ENCODE results near the gene WNK2.

The WNK2 gene

DNA sequence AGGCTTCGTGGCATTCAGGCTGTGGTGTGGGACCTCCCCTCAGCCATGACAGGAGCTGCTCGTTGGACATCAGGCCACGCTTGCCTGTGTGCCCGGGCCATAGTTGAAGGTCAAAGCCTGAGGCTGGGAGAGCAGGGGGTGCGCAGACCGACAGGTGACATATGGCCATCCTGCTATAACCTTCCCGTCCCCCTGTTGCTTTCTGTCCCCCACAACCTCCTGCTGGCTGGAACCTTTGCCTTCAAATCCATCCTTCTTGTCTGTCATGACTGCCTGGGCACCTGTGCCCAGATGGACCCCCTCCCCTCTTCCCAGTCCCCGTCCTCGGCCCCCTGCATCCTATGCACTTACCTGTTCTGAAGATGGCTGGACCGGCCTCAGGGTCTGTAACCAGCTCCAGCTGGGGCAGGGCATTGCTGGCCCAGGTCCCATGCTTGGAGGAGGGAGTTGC, 83.2 kb downstream of the WNK2 start:
- no peak for DNase-seq (ENCODE audit: low spot score)

- DNase-seq (ENCODE audit: low spot score): no peak
These were observed 84.0 kb downstream of the WNK2 start for GRCh38 chr9:93267681-93268505.

DNA sequence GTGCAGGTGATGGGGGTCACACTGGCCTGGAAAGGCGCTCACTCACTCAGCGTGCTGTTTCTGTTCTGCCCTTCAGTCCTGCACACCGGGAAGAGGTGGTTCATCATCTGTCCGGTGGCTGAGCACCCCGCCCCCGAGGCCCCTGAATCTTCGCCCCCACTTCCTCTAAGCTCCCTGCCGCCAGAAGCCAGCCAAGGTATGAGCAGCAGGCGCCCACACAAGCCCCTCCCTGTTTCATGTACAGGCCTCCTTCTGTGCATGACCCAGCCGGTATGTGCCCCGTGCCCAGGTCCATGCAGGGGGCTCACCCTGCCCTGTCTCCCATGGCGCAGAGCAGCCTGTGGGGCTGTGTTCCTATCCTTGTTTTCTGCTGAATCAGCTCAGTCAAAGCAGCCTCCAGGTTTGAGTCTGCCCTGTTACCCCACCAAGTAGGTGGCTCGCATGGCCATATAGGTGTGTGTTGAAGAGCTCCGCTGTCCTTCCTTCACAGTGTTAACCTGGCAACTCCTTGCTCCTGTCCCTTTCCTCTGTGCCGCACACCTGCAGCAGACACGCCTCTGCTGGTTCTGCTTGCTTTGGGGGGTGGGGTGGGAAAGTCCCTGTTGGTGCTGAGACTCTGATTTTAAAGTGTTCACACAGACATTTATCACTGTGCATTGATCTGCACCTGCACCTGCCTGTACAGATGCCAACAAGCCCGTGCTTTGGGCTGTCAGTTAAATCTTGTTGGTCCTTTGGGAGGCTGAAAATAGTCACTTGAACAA, 84.8 kb downstream of the WNK2 start:
- DNase-seq (ENCODE audit: low spot score): no peak

DNA sequence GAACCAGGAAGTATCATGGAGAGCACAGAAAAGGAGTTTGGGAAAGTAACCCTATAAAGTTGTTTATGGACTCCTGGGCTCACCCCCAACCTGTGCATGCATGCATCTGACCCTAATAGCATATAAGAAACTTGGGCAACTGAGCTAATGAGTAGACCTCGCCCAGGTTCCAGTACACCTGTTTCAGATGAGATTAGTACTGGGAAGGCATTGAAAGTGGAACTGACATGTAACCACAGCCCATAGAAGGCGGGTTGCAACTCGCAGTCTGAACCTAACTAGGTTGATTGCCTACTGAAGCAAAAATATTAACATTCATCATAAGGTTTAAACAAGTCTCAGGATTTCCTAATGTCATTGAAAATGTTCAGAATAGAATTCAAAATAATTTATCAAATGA, 87.0 kb downstream of the WNK2 start:
- no peak for DNase-seq (ENCODE audit: low spot score)

- DNase-seq (ENCODE audit: low spot score): no peak
These were observed 93.0 kb downstream of the WNK2 start for GRCh38 chr9:93276973-93277372.

- no peak for DNase-seq (ENCODE audit: low spot score)
These were observed 94.2 kb downstream of the WNK2 start for GRCh38 chr9:93278144-93278543.

GRCh38 chr9:93280661-93281259, 96.8 kb downstream of the WNK2 start:
- DNase-seq (ENCODE audit: low spot score): no peak

DNA sequence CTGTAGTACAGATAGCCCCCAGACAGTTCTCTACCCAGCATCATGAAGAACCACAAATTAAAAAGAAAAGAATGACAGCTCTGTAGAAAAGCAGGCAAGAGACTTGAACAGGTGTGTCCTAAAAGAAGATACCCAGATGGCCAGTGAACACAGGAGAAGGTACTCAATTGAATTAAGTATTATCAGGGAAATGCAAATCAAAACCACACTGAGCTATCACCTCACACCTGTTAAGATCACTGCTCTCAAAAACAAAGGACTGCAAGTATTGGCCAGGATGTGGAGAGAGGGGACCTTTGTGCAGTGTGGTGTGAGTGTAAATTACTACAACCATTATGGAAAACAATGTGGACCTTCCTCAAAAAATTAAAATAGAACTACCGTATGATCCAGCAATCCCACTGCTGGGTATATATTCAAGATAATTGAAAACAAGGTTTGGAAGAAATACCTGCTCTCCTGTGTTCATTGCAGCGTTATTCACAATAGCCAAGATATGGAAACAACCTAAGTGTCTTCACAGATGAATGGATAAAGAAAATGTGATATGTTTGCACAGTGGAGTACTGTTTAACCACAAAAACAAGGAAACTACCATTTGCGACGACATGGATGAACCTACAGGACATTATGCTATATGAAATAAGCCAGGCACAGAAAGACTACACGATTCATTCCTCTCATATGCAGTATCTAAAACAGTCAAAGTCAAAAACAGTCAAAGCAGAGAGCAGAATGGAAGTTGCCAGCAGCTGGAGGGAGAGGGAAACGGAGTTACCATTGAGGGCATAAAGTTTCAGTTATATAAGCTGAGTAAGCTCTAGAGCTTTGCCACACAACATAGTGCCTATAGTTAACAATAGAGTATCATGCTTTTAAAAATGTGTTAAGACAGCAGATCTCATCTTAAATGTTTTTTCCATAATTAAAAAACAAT, 102.6 kb downstream of the WNK2 start:
- DNase-seq (ENCODE audit: low spot score): no peak

DNA sequence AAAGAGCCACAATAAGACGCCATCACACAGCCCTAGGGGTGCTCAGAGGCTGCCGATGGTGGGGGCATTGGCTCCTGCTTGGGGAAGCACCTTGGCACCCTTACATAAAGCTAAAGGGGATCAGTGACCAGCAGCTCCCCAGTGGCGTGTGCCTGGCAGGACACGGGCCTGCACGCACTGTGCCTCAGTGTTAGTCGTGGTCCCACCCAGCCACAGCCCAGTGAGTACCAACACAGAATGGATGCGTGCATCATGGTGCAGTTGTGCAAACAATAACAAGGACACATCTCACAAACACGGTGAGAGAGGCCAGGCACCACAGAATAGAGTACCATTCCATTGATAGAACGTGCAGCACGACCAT, 103.2 kb downstream of the WNK2 start:
- DNase-seq (ENCODE audit: low spot score): no peak

GRCh38 chr9:93287593-93287992, 103.7 kb downstream of the WNK2 start:
- no peak for DNase-seq (ENCODE audit: low spot score)

DNA sequence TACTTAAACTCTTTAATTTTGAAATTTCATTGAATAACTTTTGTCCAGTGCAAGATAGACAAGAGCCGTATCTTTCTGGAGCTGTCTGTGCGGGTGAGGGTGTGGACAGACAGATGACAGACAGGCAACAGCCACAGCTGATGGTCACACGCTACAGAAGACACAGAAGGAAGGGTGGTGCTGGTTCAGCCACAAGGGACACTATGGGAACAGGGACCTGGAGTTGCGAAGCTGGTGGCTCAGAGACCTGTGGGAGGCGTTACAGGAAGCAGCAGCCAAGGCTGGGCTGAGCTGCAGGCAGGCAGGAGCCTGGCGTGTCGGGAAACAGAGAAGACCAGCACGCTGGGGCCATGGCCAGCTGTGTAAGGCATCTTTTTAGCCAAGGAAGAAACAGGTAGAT, 104.4 kb downstream of the WNK2 start:
- DNase-seq (ENCODE audit: low spot score): no peak

- DNase-seq (ENCODE audit: low spot score): no peak
These were observed 105.2 kb downstream of the WNK2 start for GRCh38 chr9:93288891-93289883.

DNA sequence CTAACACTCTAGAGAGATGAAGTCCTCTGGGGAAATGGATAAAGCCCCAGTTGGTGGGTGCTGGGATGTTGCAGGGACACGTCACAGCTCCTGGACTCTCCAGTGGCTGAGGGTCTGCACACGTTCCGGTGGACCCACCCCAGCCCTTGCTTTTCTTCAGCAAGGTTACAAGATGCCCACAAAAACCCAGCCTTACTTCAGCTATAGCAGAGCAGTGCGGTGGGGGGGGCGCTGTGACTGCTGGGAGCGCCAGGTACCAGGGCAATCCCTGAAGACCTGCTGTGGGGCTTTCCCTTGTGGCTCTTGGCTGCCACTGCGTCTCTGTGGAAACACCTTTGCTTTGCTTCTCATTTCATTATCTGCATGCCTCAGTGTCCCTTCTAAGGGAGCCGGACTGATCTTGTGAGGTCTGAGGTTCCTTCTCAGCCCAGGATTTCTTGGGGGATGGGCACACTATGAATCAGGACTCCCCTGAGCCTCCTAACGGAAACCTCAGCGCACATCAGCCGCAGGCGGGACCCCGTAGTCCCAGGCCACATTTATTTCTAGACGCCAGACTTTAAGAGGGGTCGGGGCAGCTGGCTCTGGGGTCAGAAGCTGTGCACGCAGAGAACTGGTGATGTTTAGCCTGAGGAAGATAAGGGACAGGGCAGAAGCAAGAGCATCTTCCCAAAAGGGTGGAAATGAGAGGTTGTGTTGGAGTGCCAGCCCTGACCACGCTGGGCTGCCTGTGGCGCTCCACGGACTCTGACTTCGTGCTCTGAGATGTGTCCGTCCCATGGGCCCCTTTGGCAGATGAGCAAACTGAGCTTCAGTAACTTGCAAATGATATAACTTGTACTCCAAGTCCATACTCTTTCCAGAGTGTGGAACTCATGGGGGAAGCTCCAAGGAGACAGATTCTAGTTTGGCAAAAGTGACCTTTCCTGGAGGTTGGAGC, 106.8 kb downstream of the WNK2 start:
- no peak for DNase-seq (ENCODE audit: low spot score)

DNA sequence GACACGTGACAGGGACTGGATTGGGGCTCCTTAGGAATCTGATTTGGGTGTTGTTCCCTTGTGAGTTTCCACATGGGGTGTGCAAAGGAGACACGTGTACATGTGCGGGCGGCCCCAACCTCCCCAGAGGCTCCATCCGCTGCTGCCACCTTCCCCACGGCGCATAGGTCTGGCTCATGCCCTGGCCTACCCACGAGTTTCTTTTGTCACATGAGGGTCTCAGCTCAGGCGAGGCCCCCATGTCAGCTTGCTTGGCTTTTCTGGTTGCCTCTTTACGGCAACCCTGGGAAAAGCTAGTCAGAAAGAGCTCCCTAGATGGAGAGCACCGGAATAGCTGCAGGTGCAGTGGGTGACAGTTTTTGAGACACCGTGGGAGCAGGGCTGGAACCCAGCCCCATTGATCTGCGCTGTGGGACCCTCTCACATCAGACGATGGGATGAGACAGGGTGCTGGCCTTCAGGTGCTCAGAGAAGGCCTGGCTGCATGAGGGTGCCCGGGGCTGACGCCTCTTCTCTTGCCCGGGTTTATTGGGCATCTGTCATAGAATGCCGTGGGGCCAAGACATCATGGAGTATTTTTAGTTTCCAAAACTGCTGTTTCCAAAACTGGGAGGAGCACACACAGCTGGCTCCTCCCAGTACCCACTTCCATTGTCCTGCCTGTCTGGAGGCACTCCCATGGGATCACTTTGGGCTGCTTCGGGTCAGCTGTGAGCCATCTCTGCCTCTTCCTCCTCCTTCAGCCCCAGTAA, 107.8 kb downstream of the WNK2 start:
- DNase-seq (ENCODE audit: low spot score): no peak

DNA sequence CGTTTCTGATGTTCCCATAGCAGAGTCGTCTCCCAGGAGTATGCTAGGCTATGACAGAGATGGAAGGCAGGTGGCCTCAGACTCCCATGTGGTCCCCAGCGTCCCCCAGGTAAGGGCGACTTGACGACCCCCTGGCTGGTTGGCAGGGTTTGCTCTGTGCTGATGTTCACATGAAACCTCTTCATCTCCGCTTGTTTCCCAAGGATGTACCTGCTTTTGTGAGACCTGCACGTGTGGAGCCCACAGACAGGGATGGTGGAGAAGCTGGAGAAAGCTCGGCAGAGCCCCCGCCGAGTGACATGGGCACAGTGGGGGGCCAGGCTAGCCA, 108.3 kb downstream of the WNK2 start:
- no peak for DNase-seq (ENCODE audit: low spot score)

DNA sequence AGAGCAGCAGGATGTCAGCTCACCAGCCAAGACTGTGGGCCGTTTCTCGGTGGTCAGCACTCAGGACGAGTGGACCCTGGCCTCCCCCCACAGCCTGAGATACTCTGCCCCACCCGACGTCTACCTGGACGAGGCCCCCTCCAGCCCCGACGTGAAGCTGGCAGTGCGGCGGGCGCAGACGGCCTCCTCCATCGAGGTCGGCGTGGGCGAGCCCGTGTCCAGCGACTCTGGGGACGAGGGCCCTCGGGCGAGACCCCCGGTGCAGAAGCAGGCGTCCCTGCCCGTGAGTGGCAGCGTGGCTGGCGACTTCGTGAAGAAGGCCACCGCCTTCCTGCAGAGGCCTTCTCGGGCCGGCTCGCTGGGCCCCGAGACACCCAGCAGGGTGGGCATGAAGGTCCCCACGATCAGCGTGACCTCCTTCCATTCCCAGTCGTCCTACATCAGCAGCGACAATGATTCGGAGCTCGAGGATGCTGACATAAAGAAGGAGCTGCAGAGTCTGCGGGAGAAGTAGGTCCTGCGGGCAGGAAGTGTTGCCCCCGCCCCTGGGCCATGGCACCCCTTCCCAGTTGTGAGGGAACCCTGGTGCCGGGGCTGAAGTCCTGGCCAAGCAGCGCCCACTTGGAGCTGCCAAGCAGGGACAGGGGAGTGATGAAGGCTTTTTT, 108.9 kb downstream of the WNK2 start:
- DNase-seq (ENCODE audit: low spot score): no peak

- no peak for DNase-seq (ENCODE audit: low spot score)
These were observed 110.1 kb downstream of the WNK2 start for GRCh38 chr9:93294011-93294410.

DNA sequence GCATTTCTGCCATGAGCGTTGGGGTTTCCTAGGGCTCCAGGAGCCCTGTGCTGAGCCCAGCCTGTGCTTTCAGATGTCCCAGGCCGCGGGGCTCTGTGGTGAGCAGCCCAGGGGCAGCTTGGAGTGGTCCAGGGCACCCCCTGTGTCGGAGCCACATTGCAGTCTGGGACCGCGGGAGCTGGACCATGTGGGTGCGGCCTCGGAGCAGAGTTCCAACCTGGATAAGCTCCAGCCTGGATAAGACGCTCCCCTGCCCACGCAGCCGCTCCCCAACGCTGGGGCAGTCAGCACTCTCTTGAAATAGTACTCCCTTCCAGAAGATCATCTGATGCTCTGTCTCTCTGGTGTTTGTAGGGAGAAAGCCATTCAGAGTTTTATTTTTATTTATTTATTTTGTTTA, 111.1 kb downstream of the WNK2 start:
- DNase-seq (ENCODE audit: low spot score): no peak
